ENCODE results near the gene SRRM1. TPM values are rescaled to one million over a fixed set of nuclear protein-coding genes. Genes with fewer than 3 reads are reported as not detected.

Gene SRRM1
- total and polyA plus RNA-seq, 9 of the 15 experiments (the other 6 are each of a cell fraction or from before 2014, with no cell fraction given) = 54.5 to 268 (median 115) TPM

- no peak for TF ChIP-seq ZNF277 (CRISPR knock-in tag; IDR thresholded peaks at IDR 0.05; ENCODE audit: borderline replicate concordance)
- peak; percentile 38; the same call in 1 of the 2 replicates for TF ChIP-seq STAT5A (IDR thresholded peaks at IDR 0.05; ENCODE audit: borderline replicate concordance, low read length)
- peak; percentile 29; the same call in 1 of the 2 replicates for TF ChIP-seq FOXM1 (IDR thresholded peaks at IDR 0.05; ENCODE audit: low read depth)
- TF ChIP-seq FOXM1 (CRISPR knock-in tag; IDR thresholded peaks at IDR 0.05; ENCODE audit: low read depth) = no peak
- 0 out of 2 replicates have a peak, but pooled peaks have one; percentile 19 for TF ChIP-seq FOSL1 (tag; conservative IDR thresholded peaks at IDR 0.05)
- TF ChIP-seq MEIS2 (IDR thresholded peaks at IDR 0.05; ENCODE audit: partially characterized antibody) = peak; percentile 32
- no peak for TF ChIP-seq ZNF143 (CRISPR knock-in tag; IDR thresholded peaks at IDR 0.05)
- TF ChIP-seq HINFP (tag; conservative IDR thresholded peaks at IDR 0.05; ENCODE audit: low read depth) = no peak
- TF ChIP-seq CEBPB (tag; IDR thresholded peaks at IDR 0.05) = no peak
- TF ChIP-seq NCOA2 (IDR thresholded peaks at IDR 0.05; ENCODE audit: partially characterized antibody in 2 of 2) = no peak
- TF ChIP-seq KLF16 (IDR thresholded peaks at IDR 0.05) = peak; percentile 45; the same call in 1 of the 2 replicates
- TF ChIP-seq RERE (CRISPR knock-in tag; IDR thresholded peaks at IDR 0.05; ENCODE audit: borderline replicate concordance) = no peak
- TF ChIP-seq TGIF2 (CRISPR knock-in tag; IDR thresholded peaks at IDR 0.05) = no peak
- TF ChIP-seq RNF2 (IDR thresholded peaks at IDR 0.05) = no peak
- no peak for TF ChIP-seq HMG20A (CRISPR knock-in tag; conservative IDR thresholded peaks at IDR 0.05)
- peak; percentile 31 to 34; a peak in 2 of 4 replicates for TF ChIP-seq KDM1A (IDR thresholded peaks at IDR 0.05)
- no peak for TF ChIP-seq ADNP (tag; IDR thresholded peaks at IDR 0.05)
- no peak for TF ChIP-seq PBX2 (CRISPR knock-in tag; IDR thresholded peaks at IDR 0.05; ENCODE audit: low read depth)
- TF ChIP-seq PBX2 (tag; conservative IDR thresholded peaks at IDR 0.05; ENCODE audit: low read depth) = 0 out of 2 replicates have a peak, but pooled peaks have one; percentile 13
These were observed 12.9 kb downstream of the SRRM1 start (continued) for GRCh38 chr1:24656046-24656445.
